Ovary (tissue), 9 donors: ENCODE data around the gene LMO4. TPM values are rescaled to one million over a fixed set of nuclear protein-coding genes. Genes with fewer than 3 reads are reported as not detected.

Experiments used
- DNase-seq, 5 donors: peaks; one replicate each; pipeline ENCODE4 v3.0.0-alpha.2; 2019 to 2020
- H3K27ac ChIP-seq, 2 donors: fragments of 200-600 bp; one replicate each; pipeline versions ENCODE4 v1.5.1 to v1.8.0; 2019 to 2022
- H3K27me3 ChIP-seq: fragments of 200-600 bp; one replicate; pipeline ENCODE4 v1.8.0; 2022
- H3K36me3 ChIP-seq: fragments of 200-600 bp; sonication (generic); one replicate; pipeline ENCODE4 v1.5.1; 2019
- H3K4me1 ChIP-seq: one replicate; pipeline ENCODE4 v1.8.1; 2013; ENCODE audit warnings: mild to moderate bottlenecking, moderate library complexity; ENCODE audit not compliant: insufficient read depth
- H3K4me3 ChIP-seq: fragments of 200-600 bp; sonication (generic); one replicate; pipeline ENCODE4 v1.5.1; 2017
- H3K9me3 ChIP-seq, 2 donors: fragments of 200-600 bp in 1 of 2; sonication (generic) in 1 of 2; one replicate each; pipeline versions ENCODE4 v1.5.1 to v1.8.1; 2013 to 2019; ENCODE audit warnings: mild to moderate bottlenecking in 1 of 2, moderate library complexity in 1 of 2
- EP300 ChIP-seq: sonication (generic); formaldehyde crosslinking; IDR thresholded peaks from one replicate; pipeline ENCODE4 v1.6.1; 2017; ENCODE audit warnings: antibody characterized with exemption
- POLR2A ChIP-seq: fragments of 450-650 bp; IDR thresholded peaks from one replicate; pipeline ENCODE4 v1.6.1; 2017; ENCODE audit warnings: antibody characterized with exemption, mild to moderate bottlenecking, moderate library complexity
- WGBS, 3 donors: extraction: QIAGEN DNeasy Blood & Tissue Kit in 1 of 3; methylation state at CpG; one replicate each; pipeline versions ENCODE4 v1.1.5 to v1.1.7; 2013 to 2017; 5-methylcytosine and 5-hydroxymethylcytosine counted together
- intact Hi-C, 4 donors: fragments of 100-400 bp; cut with DNase I; formaldehyde crosslinking; loops; one replicate each; pipeline versions ENCODE4 v1.11.0 to v1.15.1; 2022 to 2023
- polyA plus RNA-seq, 2 donors: library from polyadenylated mRNA; stranded (reverse); fragments of 200-250 nt in 1 of 2; fragments of 350-450 nt in 1 of 2; fragmentation: Illumina TruSeq in 1 of 2; extraction: RNeasy Lipid Tissue Mini Kit (QIAGEN cat#74804) in 1 of 2; gene quantifications; one replicate each; pipeline ENCODE4 v1.2.3, GENCODE V29; 2013 to 2014
- total RNA-seq, 7 donors: library from RNA; depleted of rRNA in 2 of 7; stranded (reverse); fragments of >200 nt in 2 of 7; fragmentation: NEBNext Ultra II Directional in 3 of 7; extraction: Animal tissue kit (Norgen Biotek cat#: 25700) in 3 of 7; gene quantifications; one replicate each; pipeline versions ENCODE4 v1.1.0 to v1.2.4, GENCODE V29; 2016 to 2023
- TF ChIP-seq, protein P1 (sequence below), 3 donors: fragments of 450-650 bp in 2 of 3; fragments of 200-600 bp in 1 of 3; IDR thresholded peaks; one replicate each; pipeline versions ENCODE4 v1.5.1 to v1.8.0; 2016 to 2022; ENCODE audit warnings: antibody characterized with exemption in 3 of 3, mild to moderate bottlenecking in 1 of 3
- donor health status: DM: no; HTN: no; CAD: no; lungs with moderate emphysema.
- donor health status: DM: no; HTN: no; CAD: no.
- donor health status: Bipolar disorder and iron deficiency.
- donor health status: DM: yes; HTN: yes; CAD: no.
- donor health status: DM: no; HTN: no; CAD: no.
- donor health status: DM: yes; HTN: yes; CAD: no.

Gene LMO4
- total and polyA plus RNA-seq, 9 donors: 21.7 to 85.4 (median 42.2) TPM

DNA sequence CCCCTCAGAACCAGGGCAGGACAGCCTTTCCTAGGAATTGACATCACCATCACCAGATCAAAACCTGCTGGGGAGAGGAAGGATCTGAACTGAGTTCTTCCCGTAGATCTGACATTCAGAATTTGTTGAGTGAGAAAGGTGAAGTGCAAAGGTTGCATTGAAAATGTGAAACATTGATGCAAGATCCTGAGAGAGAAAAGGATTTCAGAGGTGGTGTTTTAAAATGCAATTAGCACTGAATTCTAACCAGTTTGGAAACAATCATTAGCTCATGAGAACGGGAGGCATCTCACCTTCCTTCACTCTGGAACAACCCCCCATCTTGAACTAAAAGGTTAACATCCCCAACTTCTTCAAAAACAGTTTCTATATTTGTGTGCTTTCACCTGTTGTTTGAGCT, 20.4 kb downstream of the LMO4 start:
- TF ChIP-seq EP300 (no peak), POLR2A (no peak)
- TF ChIP-seq, protein P1, sequence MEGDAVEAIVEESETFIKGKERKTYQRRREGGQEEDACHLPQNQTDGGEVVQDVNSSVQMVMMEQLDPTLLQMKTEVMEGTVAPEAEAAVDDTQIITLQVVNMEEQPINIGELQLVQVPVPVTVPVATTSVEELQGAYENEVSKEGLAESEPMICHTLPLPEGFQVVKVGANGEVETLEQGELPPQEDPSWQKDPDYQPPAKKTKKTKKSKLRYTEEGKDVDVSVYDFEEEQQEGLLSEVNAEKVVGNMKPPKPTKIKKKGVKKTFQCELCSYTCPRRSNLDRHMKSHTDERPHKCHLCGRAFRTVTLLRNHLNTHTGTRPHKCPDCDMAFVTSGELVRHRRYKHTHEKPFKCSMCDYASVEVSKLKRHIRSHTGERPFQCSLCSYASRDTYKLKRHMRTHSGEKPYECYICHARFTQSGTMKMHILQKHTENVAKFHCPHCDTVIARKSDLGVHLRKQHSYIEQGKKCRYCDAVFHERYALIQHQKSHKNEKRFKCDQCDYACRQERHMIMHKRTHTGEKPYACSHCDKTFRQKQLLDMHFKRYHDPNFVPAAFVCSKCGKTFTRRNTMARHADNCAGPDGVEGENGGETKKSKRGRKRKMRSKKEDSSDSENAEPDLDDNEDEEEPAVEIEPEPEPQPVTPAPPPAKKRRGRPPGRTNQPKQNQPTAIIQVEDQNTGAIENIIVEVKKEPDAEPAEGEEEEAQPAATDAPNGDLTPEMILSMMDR (IDR thresholded peaks at IDR 0.05): no peak
- Histone ChIP-seq H3K4me1 (no peaks in the 10 kb centered on the region), H3K27ac (no peak overlapping the region), H3K9me3 (no peaks in the 10 kb centered on the region), H3K36me3 (no peaks in the 10 kb centered on the region), H3K27me3 (no peaks in the 10 kb centered on the region), H3K4me3 (no peak overlapping the region)
- no peak for DNase-seq
- intact Hi-C loops: no loop called here
- whole genome bisulfite sequencing, 3 donors: 88 to 90% (median 89%) methylated on average over 2 of the region's 2 CpGs

DNA sequence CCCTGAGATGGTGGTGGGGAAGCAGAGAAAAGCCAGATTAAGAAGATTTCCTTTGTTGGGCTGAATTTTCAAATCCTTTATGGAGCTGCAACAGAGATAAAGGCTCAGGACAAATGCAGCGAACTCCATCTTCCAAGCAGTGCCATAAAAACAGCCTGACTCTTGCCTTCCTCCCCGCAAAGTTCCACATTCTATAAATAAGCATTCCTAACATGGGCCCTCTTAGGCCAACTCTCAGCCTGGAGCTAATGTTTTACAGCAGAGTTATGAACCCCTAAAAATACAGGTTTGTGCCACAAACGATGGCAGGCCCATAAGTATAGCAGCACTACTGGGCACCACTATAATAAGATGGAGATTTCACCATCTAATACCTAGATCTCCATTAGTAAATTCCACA, 27.2 kb downstream of the LMO4 start:
- Histone ChIP-seq H3K9me3 (no peaks in the 10 kb centered on the region), H3K36me3 (no peaks in the 10 kb centered on the region), H3K4me3 (no peak overlapping the region), H3K27me3 (no peaks in the 10 kb centered on the region), H3K27ac (no peak overlapping the region), H3K4me1 (no peaks in the 10 kb centered on the region)
- intact Hi-C loops: no loop called here
- TF ChIP-seq, protein P1 (IDR thresholded peaks at IDR 0.05): no peak
- no peak for TF ChIP-seq POLR2A
- TF ChIP-seq EP300: no peak
- 85 to 91% (median 85%) methylated on average over 3 of the region's 3 CpGs for WGBS, 3 donors
- no peak for DNase-seq

DNA sequence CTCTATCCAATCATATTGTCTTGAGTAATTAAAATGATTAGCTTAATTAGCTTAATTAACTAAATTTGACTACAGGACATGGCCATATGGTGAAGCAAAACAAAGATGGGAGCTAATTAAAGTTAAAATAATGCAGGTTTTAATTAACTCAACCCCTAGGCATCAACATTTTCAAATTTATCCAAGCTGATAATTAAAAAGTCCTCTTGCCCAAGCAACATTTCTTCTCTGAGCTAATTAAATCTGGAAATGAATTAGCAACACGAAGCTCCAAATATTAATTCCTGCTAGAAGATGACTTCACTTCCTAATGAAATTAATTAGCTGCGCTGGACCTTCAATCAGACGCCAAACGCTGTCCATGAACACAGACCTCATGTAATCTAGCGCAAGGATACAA, 27.9 kb downstream of the LMO4 start:
- Histone ChIP-seq H3K36me3 (no peaks in the 10 kb centered on the region), H3K9me3 (no peaks in the 10 kb centered on the region), H3K4me3 (no peak overlapping the region), H3K27me3 (no peaks in the 10 kb centered on the region), H3K4me1 (no peaks in the 10 kb centered on the region), H3K27ac (no peak overlapping the region)
- intact Hi-C loops: no loop called here
- TF ChIP-seq EP300 (no peak), POLR2A (no peak)
- TF ChIP-seq, protein P1 (IDR thresholded peaks at IDR 0.05): no peak
- no peak for DNase-seq
- WGBS, 3 donors: 89 to 94% (median 93%) methylated on average over 5 of the region's 5 CpGs

DNA sequence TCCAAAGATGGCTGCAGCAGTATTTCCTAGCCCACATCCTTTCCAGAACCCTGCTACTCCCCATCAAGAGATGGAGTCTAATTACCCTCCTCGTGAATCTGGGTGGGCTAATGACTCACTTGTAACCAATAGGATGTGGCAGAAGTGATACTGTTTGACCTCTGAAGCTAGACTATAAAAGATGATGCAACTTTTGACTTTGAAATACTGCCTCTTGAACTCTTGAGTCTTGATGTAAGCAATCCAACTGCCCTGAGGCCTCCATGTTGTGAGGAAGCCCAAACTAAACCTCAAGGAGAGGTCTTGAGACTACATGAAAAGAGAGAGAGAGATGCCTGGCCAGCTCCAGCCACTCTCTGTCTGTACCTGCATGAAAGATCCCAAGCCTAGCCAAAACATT, 29.5 kb downstream of the LMO4 start:
- Histone ChIP-seq H3K9me3 (no peaks in the 10 kb centered on the region), H3K4me1 (no peaks in the 10 kb centered on the region), H3K4me3 (no peak overlapping the region), H3K27me3 (no peaks in the 10 kb centered on the region), H3K36me3 (no peaks in the 10 kb centered on the region), H3K27ac (no peak overlapping the region)
- WGBS, 3 donors: 79 to 91% (median 83%) methylated on average over 1 of the region's 1 CpG
- intact Hi-C loops: no loop called here
- TF ChIP-seq POLR2A (no peak), EP300 (no peak)
- TF ChIP-seq, protein P1 (IDR thresholded peaks at IDR 0.05): no peak
- no peak for DNase-seq

DNA sequence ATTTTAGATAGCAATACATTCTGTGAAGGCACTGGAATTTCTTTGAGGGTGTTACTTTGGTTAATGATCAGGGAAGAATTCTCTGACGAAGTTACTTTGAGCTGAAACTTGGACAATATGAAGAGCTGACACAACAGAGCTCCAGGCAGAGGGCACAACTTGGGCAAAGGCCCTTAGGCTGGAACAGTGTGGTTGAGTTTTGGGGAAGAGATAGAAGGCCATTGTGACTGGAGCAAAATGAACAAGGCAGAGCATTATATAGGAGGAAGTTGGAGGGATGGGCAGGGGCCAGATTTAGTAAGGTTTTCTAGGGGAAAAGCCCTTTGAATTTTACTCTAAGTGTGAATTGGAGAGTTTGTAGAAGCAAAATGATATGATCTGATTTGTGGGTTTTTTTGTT, 30.9 kb downstream of the LMO4 start:
- H3K4me3 ChIP-seq: no peak overlapping the region
- H3K9me3 ChIP-seq: no peaks in the 10 kb centered on the region
- no peaks in the 10 kb centered on the region for H3K4me1 ChIP-seq
- WGBS, 3 donors: 90 to 97% (median 94%) methylated on average over 1 of the region's 1 CpG
- H3K36me3 ChIP-seq: no peaks in the 10 kb centered on the region
- H3K27ac ChIP-seq: no peak overlapping the region
- DNase-seq: no peak
- no peaks in the 10 kb centered on the region for H3K27me3 ChIP-seq
- intact Hi-C loops: no loop called here
- TF ChIP-seq EP300 (no peak), POLR2A (no peak)
- TF ChIP-seq, protein P1 (IDR thresholded peaks at IDR 0.05): no peak
